HG02973 (cell line): Measurements from ENCODE around the gene BNC1.

Experiments
- ATAC-seq: cut with Tn5 transposase; IDR thresholded peaks from one replicate; pipeline ENCODE4 v1.9.1; 2021; ENCODE audit warnings: moderate library complexity; ENCODE audit not compliant: unreplicated experiment

The BNC1 gene, protein sequence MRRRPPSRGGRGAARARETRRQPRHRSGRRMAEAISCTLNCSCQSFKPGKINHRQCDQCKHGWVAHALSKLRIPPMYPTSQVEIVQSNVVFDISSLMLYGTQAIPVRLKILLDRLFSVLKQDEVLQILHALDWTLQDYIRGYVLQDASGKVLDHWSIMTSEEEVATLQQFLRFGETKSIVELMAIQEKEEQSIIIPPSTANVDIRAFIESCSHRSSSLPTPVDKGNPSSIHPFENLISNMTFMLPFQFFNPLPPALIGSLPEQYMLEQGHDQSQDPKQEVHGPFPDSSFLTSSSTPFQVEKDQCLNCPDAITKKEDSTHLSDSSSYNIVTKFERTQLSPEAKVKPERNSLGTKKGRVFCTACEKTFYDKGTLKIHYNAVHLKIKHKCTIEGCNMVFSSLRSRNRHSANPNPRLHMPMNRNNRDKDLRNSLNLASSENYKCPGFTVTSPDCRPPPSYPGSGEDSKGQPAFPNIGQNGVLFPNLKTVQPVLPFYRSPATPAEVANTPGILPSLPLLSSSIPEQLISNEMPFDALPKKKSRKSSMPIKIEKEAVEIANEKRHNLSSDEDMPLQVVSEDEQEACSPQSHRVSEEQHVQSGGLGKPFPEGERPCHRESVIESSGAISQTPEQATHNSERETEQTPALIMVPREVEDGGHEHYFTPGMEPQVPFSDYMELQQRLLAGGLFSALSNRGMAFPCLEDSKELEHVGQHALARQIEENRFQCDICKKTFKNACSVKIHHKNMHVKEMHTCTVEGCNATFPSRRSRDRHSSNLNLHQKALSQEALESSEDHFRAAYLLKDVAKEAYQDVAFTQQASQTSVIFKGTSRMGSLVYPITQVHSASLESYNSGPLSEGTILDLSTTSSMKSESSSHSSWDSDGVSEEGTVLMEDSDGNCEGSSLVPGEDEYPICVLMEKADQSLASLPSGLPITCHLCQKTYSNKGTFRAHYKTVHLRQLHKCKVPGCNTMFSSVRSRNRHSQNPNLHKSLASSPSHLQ

DNA sequence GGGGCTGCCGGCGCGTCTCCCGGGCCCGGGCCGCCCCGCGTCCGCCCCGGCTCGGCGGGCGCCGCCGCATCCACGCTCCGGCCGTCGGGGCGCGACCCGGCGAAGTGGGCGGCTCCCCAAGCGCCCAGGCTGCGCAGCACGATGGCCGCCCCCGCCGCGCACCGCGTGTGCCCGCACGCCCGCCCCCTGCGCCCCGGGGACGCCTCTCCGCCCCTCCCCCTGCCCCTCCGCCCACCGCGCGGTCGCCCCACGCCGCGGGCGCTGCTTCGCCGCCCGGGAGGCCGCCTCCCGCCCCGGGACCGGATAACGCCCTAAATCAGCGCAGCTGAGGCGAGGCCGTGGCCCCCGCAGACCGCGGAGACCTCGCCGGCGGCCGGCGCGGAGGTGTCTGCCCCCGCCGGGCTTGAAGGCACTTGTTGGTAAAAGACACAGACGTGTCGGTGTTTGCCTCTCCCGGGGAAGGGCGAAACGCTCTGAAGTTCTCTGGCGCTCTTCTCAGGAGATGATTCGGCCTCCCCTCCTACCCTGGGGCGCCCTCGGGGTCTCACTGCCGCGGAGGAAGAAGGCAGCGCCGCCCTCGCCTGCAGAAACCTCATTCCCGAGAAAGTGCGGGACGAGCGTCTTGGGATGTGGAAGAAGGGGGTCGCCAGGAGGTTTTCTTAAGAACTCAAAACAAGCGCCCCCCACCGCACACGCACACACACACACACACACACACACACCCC is at the start of gene BNC1:
Gene BNC1, minus strand, starts transcription at position 106 of the 725 bp plus-strand sequence. Its CDS starts 36 bp downstream, at position 70.
- no peak for ATAC-seq

DNA sequence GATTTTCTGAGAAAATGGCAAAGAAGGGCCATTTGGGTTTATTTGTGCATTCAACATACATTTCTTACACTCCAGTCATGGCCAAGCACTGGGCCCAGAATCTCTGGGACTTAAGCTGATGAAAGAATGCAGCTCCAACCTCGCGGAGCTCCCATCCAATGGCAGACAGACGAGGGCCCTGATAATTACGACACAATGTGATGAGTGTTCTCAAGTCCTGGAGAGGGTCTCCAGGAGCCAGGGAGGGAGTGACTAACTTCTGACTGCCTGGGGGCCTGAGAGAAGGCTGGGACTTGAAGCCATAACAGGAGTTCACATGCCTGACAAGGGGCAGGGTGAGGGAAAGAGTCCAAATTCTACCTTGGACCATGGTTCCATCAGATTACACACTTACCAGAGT is 42.6 kb upstream of the BNC1 start:
- no peak for ATAC-seq

DNA sequence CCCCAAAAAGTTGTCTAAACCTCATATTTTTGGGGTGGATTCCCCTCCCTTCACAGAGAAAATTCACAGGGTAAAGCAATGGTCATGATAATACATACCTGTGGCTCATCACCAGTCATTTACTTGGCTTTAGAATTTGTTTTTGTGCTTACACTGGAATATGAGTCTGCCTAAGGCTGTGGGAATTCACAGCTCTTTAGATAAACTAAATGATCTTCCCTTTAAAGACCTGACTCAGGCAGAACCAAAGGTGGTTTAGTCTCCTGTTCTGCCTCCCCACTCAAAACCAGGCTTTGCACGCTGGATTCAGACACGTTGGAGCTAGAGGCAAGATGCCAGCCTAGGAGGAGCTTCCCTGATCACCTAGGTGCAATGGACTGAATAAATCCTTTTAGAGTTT is 40.3 kb upstream of the BNC1 start:
- no peak for ATAC-seq

DNA sequence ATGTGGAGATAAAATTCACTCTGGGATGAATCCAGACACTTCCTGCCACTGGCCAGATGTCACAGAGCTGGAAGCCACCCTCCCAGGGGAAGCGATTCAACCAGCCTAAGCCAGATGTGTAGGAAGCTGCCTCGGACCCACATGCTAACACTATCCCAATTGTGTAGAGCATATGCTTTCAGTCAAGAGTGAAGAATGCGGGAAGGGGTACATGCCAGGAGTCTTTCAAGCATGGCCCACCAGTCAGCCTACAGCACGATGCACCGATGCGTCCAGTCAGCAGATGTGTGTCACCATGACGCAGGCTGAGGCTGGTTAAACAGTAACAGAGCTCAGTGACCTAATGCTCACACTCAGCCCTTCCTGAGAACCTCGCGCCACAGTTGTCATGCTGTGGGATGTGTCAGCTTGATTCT is 38.8 kb upstream of the BNC1 start:
- no peak for ATAC-seq

DNA sequence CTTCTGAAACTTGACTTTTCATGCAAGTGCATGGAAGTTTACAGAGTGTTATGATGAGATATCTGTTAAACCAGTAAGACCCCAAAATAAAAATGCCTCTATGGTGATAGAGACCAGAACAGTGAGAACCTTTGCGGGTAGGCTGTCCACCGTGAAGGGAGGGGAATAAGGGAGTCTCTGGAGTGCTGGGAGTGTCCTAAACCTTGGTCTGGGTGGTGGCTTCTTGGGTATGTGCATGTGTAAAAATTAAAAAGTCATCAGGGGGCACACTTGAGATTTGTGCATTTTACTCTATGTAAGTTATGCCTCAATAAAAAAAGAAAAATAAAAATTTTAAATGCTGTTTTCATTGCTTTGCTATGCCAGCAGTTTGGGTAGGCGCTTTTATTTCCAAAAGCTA is 38.2 kb upstream of the BNC1 start:
- ATAC-seq = no peak

DNA sequence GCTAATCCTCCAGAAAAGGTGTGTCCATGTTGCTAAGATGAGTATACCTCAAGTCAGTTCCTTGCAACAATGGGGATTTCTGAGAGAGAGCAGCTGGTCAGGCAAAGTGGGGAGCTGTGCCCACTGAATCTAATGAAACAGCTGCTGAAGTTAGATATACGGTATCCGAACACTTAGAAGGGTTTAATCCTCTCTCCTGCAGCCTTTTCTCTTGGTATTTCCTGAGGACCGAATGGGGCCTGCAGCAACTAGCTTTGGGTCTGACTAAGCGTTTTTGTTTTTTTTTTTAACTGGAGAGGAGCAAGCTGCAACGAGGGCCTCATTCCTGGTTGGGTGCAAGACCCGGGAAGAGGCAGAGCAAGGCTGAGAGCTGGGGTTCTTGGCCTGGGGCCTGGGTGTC is 37.6 kb upstream of the BNC1 start:
- ATAC-seq = no peak

DNA sequence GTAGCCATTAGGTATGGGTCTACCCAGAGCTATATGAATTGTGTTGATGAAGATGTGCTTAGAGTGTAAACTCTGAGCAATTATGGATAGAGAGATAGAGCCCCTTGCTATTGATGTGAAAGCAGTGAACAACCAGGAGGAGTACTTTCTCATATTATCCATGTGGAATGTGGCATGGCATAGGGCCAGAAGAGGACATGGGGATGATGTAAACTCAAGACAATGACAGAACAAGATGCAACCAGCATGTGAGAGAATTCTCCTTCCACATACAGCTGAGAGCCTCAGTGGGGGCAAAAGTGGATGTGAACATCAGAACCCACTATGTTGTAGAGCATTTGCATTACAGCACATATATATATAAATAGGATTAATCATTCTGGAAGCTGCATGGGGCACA is 36.4 kb upstream of the BNC1 start:
- ATAC-seq = no peak

DNA sequence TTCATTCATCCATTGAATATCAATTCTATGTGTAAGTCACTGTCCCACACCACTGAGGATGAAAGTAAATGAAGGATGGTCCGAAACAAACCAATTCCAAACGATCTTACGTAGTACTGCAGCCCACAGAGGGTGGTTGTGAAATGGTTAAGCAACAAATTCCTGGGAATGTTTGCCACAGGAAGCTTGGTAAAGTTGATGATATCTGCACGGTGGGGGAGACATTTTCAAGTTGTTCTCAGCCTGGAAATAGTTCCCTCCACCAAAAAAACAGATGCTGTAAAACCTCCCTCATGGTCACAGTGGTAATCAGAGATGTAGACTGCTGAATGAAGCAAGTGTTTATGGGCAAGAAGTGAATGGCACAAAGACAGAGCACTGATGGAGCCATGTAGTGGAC is 35.9 kb upstream of the BNC1 start:
- no peak for ATAC-seq

DNA sequence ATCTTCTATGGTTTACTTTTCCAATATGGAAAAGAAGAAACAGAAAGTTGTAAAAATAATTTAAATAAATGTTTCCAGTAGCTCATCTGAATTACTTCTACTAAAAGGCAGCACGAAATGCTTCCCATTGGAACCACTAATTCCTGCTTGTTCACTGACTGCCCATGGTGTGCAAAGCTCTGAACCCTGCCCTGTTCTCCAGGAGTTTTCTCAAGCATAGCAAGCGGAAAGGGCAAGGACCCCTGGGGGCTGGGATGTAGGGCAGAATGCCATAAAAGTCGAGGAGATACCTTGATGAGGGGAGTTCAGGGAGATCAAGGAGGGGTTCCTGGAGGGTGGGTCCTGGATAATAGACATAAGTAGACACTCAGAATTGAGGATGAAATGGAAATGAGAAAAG is 35.3 kb upstream of the BNC1 start:
- ATAC-seq = no peak

DNA sequence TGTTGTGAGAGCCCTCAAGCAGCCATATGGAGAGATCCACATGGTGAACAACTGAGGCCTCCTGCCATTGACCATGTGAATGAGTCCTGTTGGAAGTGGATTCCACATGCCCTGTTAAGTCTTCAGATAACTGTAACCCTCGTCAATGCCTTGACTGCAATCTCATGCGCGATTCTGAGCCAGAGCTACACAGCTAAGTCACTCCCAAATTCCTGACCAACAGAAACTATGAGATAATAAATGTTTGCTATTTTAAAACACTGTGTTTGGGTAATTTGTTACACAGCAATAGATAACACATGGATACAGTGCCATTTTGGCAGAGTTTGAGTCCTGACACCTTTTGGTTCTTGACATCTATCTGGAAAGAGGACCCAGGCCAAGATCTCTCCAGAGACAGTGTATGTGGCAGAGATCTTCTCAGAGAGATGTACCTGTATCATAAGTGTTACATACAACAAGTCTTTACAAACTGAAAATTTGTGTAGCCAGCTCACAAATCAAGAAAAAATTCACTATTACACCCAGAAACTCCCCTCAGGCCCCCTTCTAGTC is 34.5 kb upstream of the BNC1 start:
- ATAC-seq = no peak

DNA sequence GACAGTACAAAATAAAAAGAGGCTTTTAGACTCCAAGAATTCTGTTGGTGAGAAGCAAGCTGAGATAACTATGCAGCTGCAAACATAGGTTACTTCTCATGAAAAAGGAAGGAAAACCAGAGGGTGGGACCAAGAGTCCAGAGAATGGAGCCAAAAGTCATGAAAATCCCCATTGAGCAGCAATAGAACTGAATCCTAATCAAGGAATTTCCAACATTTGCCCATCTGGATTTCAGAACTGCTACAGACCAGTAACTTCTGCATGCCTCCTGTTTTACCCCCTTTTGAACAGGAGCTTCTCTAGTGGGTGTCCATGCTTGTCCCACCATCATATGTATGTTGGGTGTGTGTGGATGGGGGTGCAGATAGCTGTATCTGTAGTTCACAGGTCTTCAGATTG is 33.6 kb upstream of the BNC1 start:
- no peak for ATAC-seq

DNA sequence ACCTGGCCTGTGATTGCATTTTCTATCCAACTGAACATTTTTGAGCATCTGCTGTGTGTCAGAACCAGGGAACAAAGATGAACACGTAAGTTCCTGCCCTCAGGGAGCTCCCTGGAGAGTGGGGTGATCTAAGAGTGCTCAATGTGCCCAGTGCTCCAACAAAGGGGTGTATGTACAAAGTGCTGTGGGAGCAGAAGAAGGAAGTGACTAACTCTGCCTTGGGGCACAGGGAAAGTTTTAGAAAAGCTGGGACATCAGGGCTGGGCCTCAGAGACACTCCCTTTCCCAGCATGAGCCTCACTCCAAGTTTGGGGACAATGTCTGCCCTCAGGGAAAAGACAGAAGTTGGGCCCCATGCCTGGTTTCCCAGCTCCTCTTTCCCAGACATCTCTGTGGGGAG is 27.6 kb upstream of the BNC1 start:
- no peak for ATAC-seq

DNA sequence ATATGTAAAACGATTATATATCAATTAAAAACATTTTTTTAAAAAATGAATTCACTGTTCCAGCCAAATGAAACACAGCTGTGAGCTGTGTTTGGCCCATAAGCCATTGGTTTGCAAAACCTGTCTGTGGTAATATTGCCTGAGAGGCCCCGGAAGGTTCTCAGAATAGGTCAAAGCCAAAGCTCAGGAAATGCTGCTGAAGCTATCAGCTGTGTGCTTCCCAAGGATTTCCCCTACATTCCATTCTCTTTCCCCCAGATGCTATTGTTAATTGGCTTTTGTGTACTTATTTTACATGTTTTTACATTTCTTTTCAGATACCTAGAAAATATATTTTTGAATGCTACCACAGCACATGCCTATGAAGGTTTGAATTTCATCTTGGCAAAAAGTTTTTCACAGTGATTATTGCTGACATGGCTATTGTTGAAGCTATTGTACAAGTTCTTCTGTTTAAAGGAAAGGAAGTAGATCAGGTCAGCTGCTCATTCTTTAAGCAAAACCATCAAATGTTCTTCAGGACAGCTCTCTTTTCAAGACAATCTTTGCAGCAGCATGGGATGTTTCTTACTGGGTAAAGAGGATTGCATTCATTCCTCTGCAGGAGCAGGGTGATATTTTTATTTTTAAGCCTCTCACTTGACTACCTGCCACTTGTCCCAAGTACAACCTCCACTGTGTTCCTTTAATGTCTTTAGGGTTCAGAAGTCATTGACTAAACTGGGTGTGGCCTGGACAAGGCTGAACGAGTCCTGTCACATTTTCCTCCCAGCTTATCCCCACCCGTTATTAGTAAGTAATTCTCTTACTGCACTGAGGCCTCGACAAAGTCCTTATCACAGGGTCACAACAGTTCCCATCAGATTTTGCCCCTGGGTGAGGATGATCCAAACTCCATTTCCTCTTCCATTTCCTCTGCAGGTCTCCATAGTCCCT is 26.3 kb upstream of the BNC1 start:
- ATAC-seq = no peak

DNA sequence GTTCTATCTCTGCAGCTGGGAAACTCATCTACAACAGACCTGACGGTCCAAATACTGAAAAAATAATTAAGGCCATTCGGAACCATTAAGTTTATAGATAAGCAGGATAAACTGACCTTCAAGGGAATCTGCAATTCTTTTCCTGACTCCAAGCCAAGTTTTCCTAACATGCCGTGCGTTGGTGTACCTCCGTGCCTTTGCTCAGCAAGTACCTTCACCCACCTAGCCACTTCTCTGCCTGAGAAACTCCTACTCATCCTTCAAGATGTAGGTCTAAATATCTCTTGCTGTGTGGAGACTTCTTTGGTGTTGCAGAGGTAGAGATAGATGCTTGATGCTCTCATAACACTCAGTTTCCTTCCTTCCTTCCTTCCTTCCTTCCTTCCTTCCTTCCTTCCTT is 24.2 kb upstream of the BNC1 start:
- ATAC-seq = no peak

DNA sequence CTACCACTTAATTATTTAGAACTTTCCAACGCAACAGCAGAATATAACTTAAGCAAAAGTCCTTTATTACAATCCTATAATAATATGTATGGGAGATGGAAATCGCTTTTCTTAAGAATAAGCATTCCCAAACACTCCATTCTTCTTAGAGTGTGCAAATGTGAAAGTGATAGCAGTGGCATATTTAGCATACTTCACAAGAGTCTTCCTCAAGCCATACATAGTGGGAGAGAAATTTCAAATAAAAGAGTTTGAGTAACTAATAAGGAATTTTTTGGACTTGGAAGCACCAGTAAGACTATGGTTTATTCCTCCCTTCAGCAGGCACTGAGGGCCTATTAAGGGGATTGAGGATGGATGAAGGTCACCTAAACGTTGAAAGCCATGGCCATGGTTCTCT is 22.1 kb upstream of the BNC1 start:
- ATAC-seq = no peak

DNA sequence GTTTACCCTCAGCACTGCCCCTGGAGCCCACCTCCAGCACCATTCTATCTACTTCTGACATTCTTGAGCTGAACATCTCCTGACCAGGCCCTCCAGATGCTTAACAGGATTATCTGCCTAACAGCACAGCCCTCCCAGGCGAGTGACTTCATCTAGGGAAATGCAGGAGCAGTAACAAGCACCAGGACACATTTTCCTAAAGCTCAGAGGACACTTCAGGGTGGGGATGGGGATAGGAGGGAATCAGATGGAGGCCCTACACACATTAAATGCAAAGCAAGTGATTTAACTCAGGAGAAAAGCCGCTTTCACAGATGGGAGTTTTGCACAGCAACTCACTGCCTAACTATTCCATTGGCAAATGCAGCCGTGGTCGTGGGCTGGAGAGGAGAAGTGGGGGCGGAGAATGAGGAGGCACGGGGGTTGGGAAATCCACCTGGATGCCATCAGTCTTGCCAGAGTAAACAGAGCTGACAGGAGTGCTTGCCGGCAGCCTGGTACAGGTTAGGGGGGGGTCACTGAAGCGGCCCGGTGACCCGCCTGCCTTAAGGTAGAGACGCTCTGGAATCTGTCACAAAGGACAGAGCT is 21.3 kb upstream of the BNC1 start:
- no peak for ATAC-seq

DNA sequence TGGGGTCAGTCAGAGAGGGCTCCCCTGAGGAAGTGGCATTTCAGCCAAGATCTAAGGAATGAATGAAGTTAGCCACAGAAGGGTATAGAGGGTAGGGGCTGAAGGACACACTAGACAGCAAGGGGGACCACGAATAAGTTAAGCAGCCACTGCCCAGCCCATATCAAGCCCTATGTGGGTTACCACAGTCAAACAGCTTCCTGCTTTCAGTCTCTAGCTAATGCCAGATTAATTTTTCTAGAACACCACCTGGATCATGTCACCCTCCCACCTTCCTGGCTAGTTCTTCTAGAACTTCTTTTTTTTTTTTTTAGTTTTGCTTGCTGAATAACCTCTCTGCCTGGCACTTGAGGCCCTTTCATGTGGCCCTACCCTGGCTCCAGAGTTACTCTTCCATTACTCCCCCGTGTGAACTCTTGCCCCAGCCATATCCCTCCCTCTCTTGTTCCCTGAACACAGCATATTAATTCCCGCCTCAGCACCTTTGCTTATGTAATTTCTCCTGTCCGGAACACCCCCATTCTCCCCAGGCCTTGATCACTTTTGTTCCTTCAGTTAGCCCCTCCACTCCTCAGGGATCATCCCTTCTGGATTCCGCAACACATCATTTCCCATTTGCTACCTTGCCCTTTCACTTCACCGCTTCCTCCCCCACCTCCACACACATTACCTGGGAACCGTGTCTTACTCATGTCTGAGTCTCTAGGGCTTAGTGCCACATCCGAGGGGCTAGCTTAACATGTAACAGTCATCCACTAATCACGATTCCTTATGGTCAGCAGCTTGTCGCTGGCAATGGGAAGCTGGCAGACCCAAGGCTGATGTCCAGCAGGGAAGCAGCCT is 20.6 kb upstream of the BNC1 start:
- ATAC-seq = no peak

DNA sequence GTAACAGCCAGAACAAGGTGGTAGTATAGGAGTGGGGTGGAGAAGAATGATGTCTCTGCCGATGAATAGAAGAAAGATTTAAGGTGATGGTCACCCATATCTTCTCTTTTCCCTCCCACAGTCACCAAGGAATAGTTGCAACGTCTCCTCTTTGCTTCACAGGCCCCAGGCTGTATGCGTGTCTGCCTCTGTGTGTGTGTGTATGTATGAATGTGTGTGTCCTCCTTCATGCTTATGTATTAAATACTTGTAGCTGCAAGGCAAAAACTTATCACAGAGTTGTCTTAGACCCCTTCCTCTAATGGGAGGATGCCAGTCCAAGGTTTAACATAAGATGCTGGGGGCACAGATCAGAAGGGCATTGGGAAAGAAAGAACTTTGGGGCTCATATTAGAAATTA is 19.1 kb upstream of the BNC1 start:
- no peak for ATAC-seq

DNA sequence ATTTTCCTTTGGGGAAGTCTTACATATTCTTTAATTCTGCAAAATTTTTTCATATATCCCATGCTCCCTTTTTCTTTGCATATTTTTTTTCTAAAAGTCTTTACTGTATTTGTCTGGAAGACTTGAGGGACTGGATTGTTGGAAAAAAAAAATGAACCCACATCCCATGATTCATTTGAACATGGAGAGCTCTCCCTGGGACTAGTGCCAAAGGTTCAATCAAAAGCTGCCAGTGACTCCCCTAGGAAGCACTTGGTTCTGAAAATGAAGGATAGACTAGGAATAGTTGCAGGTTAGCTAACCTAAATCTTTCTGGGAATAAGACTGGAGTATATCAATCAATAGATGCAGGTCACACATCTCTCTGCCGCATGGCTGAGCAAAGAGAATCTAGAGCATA is 16.4 kb upstream of the BNC1 start:
- ATAC-seq = no peak
